GM10248 (cell line): ENCODE data around the gene DCPS.
"Not testable (repeated sequence)": the region's sequence is repeated elsewhere in the genome, so short reads cannot be mapped to it uniquely, and the experiment has no call there.

Experiments
- CTCF ChIA-PET: fragments of 300-600 bp; sonication (Branson Sonifier 250); formaldehyde crosslinking; extraction: SDS; loops from one replicate; lab custom pipeline; 2021; ENCODE audit warnings: antibody characterized with exemption; lab: Yijun Ruan, JAX
- POLR2A ChIA-PET: fragments of 350-650 bp; sonication (Branson Sonifier 250); formaldehyde crosslinking; extraction: SDS; loops from one replicate; lab custom pipeline; 2020; ENCODE audit warnings: antibody characterized with exemption; lab: Yijun Ruan, JAX
- DNase-seq: peaks from one replicate; pipeline ENCODE4 v3.0.0; 2012; ENCODE audit errors: extremely low spot score
- CTCF ChIP-seq: IDR thresholded peaks from 2 replicates; pipeline ENCODE4 v1.5.1; 2012; ENCODE audit warnings: mild to moderate bottlenecking, low read depth; ENCODE audit errors: extremely low read depth, missing control alignments, control extremely low read depth

Gene DCPS

GRCh38 chr11:126358763-126359160, 54.9 kb downstream of the DCPS start:
- ChIA-PET CTCF (interaction anchor here (1.6 kb wide), 1 partner anchor 11 kb away, joined by 5 read pairs; no protein-coding TSS in a partner anchor), POLR2A (no interaction called here)
- TF ChIP-seq CTCF = no peak
- no peak for DNase-seq

- CTCF ChIA-PET = interaction anchor here (1.6 kb wide), 1 partner anchor 11 kb away, joined by 5 read pairs; no protein-coding TSS in a partner anchor
- POLR2A ChIA-PET = interaction anchor here (0.6 kb wide), 1 partner anchor 39 kb away, joined by 4 read pairs; no protein-coding TSS in a partner anchor
- no peak for DNase-seq
- TF ChIP-seq CTCF = no peak
Measured at GRCh38 chr11:126359431-126360048, 55.7 kb downstream of the DCPS start.

- no peak for DNase-seq
- no peak for TF ChIP-seq CTCF
- ChIA-PET CTCF (no interaction called here), POLR2A (interaction anchor here (0.6 kb wide), 1 partner anchor 40 kb away, joined by 4 read pairs; no protein-coding TSS in a partner anchor)
Measured at GRCh38 chr11:126360049-126360446, 56.2 kb downstream of the DCPS start.

- CTCF ChIA-PET = interaction anchor here (1.2 kb wide), 1 partner anchor 51 kb away, joined by 4 read pairs; no protein-coding TSS in a partner anchor
- no peak for TF ChIP-seq CTCF
- no peak for DNase-seq
- POLR2A ChIA-PET = no interaction called here
Measured at GRCh38 chr11:126361400-126361799, 57.5 kb downstream of the DCPS start.

GRCh38 chr11:126362879-126363655, 59.2 kb downstream of the DCPS start:
- TF ChIP-seq CTCF = no peak
- DNase-seq = no peak
- POLR2A ChIA-PET = no interaction called here
- CTCF ChIA-PET = interaction anchor here (1.2 kb wide), 1 partner anchor 9 kb away, joined by 3 read pairs; no protein-coding TSS in a partner anchor

GRCh38 chr11:126363706-126364248, 59.9 kb downstream of the DCPS start:
- ChIA-PET POLR2A (no interaction called here), CTCF (interaction anchor here (1.2 kb wide), 1 partner anchor 10 kb away, joined by 3 read pairs; no protein-coding TSS in a partner anchor)
- no peak for TF ChIP-seq CTCF
- DNase-seq = no peak

GRCh38 chr11:126364735-126365134, 60.9 kb downstream of the DCPS start:
- POLR2A ChIA-PET, CTCF ChIA-PET, DNase-seq: not testable (repeated sequence)

- CTCF ChIA-PET, POLR2A ChIA-PET, DNase-seq: not testable (repeated sequence)
Measured at GRCh38 chr11:126365508-126365907, 61.6 kb downstream of the DCPS start.
